PC-9 (cell line): ENCODE measurements around the gene ZNF530.

Source experiments
- EZH2 ChIP-seq: fragments of 200-600 bp; sonication (generic); IDR thresholded peaks from 2 replicates; pipeline ENCODE4 v1.8.0; 2017; ENCODE audit warnings: antibody characterized with exemption, low read depth
- TF ChIP-seq, protein P1 (sequence below): fragments of 200-600 bp; sonication (generic); conservative IDR thresholded peaks from 2 replicates; pipeline ENCODE4 v1.6.1; 2017; ENCODE audit warnings: mixed run types, antibody characterized with exemption, mild to moderate bottlenecking, moderate library complexity

DNA sequence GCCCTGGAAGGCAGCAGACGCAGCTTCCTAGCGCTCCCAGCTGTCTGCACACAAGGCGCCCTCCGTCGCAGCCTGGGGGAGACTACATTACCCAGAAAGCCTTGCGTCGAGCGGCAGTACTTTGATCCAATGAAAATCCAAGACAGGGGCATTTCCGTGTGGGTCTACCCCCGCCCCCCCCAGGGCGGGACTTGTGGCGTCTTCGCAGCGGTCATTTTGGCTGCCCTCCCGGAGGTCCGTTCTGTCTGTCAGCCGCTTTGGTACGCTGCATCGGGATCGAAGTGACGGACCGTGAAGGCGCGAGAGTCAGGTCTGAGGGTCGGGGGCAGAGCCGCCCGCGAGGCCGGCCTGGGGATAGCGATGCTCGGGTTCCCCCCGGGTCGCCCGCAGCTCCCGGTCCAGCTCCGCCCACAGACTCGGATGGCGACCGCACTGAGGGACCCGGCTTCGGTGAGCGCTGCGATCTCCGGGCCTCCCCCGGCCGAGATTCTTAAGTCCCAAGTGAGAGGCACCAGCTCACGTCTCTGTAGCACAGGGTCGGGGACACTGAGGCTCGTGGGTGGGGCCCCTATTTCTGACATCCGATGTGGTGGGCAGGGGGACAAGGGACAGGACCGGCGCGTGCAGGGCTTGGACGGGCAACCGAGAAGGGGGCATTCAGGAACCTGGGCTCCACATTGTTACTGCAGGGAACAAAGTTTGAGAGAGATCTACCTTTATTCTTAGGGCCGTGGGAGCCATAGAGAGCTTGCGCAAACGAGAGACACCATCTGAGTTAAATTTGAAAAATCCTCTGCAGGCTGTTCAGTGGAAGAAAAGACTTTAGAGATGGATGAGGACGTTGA is 33.5 kb downstream of the ZNF530 start, which contains the start of gene ZNF211:
- TF ChIP-seq, protein P1, sequence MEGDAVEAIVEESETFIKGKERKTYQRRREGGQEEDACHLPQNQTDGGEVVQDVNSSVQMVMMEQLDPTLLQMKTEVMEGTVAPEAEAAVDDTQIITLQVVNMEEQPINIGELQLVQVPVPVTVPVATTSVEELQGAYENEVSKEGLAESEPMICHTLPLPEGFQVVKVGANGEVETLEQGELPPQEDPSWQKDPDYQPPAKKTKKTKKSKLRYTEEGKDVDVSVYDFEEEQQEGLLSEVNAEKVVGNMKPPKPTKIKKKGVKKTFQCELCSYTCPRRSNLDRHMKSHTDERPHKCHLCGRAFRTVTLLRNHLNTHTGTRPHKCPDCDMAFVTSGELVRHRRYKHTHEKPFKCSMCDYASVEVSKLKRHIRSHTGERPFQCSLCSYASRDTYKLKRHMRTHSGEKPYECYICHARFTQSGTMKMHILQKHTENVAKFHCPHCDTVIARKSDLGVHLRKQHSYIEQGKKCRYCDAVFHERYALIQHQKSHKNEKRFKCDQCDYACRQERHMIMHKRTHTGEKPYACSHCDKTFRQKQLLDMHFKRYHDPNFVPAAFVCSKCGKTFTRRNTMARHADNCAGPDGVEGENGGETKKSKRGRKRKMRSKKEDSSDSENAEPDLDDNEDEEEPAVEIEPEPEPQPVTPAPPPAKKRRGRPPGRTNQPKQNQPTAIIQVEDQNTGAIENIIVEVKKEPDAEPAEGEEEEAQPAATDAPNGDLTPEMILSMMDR: no peak
- no peak for TF ChIP-seq EZH2
